ENCODE results near the gene EID2. TPM values are rescaled to one million over a fixed set of nuclear protein-coding genes. Genes with fewer than 3 reads are reported as not detected.

EID2 gene
- total RNA-seq, 1 donor from 2014 or later, result 13.5 TPM

DNA sequence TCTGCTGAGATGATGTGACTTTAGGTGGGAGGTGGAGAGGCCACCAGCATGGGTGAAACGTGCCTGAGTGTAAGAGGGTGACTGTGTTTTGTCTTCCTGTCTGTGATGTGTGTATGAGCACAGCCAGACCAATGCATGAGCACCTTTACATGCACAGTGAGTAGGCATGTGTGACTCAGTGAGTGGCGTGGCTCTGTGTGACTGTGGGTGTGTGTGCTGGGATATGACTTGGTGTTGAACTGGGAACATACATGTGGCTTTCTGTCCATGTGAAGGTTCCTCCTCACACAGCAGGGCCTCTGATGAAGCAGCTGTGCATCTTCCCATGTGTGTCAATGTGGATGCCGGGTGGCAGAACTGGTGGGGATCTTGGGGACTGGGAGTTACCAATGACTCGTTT, 42.5 kb upstream of the EID2 start:
- H3K27ac ChIP-seq, result no peak overlapping the region
- H3K4me1 ChIP-seq, result no peaks in the 10 kb centered on the region
- no peaks in the 10 kb centered on the region for H3K9me3 ChIP-seq
- H3K27me3 ChIP-seq, result no peaks in the 10 kb centered on the region
- H3K36me3 ChIP-seq, result no peaks in the 10 kb centered on the region
- TF ChIP-seq POLR2A (IDR thresholded peaks at IDR 0.05), result no peak
- TF ChIP-seq POLR2AphosphoS5 (IDR thresholded peaks at IDR 0.05; ENCODE audit: insufficient read depth in 1 of 2, low read depth in 1 of 2), result no peak
- TF ChIP-seq, protein P1, sequence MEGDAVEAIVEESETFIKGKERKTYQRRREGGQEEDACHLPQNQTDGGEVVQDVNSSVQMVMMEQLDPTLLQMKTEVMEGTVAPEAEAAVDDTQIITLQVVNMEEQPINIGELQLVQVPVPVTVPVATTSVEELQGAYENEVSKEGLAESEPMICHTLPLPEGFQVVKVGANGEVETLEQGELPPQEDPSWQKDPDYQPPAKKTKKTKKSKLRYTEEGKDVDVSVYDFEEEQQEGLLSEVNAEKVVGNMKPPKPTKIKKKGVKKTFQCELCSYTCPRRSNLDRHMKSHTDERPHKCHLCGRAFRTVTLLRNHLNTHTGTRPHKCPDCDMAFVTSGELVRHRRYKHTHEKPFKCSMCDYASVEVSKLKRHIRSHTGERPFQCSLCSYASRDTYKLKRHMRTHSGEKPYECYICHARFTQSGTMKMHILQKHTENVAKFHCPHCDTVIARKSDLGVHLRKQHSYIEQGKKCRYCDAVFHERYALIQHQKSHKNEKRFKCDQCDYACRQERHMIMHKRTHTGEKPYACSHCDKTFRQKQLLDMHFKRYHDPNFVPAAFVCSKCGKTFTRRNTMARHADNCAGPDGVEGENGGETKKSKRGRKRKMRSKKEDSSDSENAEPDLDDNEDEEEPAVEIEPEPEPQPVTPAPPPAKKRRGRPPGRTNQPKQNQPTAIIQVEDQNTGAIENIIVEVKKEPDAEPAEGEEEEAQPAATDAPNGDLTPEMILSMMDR (IDR thresholded peaks at IDR 0.05), result no peak
- no peak for DNase-seq (ENCODE audit: extremely low spot score in 2 of 2)
- no peak overlapping the region for H3K4me3 ChIP-seq
- intact Hi-C loops (cut with DNase I), result no loop called here

DNA sequence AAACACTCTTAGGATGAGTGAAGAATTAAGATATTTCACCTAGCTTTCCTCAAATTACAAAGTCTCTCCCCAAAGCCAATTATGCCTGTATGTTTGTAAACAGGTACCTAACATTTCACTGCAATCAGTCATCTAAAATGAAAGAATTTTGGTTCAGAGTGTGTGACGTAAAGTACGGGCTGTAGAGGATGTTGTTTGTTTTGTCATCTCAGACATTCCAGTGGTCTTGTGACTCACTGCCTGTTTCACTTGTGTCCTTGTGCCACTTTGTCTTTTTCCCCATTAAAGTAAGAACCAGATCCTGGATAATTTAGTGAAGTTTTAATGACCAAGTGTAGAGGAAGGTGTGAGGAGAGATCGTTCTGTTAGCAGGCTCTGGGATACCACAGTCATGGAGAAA, 28.6 kb upstream of the EID2 start:
- intact Hi-C loops (cut with DNase I), result no loop called here
- H3K27me3 ChIP-seq, result no peaks in the 10 kb centered on the region
- no peaks in the 10 kb centered on the region for H3K9me3 ChIP-seq
- no peak overlapping the region for H3K27ac ChIP-seq
- H3K36me3 ChIP-seq, result no peaks in the 10 kb centered on the region
- no peaks in the 10 kb centered on the region for H3K4me1 ChIP-seq
- no peak for DNase-seq (ENCODE audit: extremely low spot score in 2 of 2)
- no peak overlapping the region for H3K4me3 ChIP-seq
- TF ChIP-seq, protein P1 (IDR thresholded peaks at IDR 0.05), result no peak
- TF ChIP-seq POLR2AphosphoS5 (IDR thresholded peaks at IDR 0.05; ENCODE audit: insufficient read depth in 1 of 2, low read depth in 1 of 2) (no peak), POLR2A (IDR thresholded peaks at IDR 0.05) (no peak)

DNA sequence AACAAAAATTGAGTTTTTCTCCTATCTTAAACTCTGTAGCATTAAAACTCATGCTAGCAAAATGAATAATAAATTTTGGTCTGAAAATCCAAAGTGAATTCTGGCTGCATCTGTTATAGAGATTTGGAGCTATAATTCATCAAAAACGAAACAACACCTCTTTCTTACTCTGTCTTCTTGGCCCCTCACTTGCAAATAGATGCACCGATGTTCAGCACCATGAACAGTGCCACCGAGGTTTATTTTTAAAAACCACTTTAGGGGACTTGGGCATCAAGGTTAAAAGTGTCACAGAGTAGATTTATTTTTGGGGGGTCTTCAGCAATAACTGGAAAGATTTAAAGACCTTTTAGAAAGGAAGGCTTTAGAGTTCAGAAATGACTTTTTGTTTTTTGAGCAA, 26.1 kb upstream of the EID2 start:
- intact Hi-C loops (cut with DNase I), result no loop called here
- no peak overlapping the region for H3K4me3 ChIP-seq
- TF ChIP-seq, protein P1 (IDR thresholded peaks at IDR 0.05), result no peak
- no peak for TF ChIP-seq POLR2AphosphoS5 (IDR thresholded peaks at IDR 0.05; ENCODE audit: insufficient read depth in 1 of 2, low read depth in 1 of 2)
- no peak for TF ChIP-seq POLR2A (IDR thresholded peaks at IDR 0.05)

DNA sequence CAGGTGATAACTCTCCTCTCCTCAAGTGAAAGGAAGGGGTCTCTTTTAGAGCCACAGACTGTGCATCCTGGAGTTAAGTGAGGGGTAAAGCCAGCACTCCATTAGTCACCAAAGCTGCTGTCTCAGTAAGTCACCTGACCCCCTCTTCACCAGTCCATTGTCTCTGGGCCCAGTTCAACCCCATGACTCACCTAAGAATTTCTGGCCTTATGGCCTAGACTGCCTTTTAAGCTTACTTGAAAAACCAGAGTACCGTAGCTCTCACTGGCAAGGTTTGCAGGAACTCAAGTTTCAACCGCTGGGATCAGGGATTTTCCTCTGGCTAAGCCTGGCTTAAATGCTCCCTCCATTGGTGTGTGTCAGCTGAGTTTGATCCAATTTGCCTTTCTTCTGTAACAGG, 23.4 kb upstream of the EID2 start:
- Histone ChIP-seq H3K4me1 (no peaks in the 10 kb centered on the region), H3K4me3 (no peak overlapping the region), H3K27me3 (no peaks in the 10 kb centered on the region), H3K27ac (no peak overlapping the region), H3K9me3 (no peaks in the 10 kb centered on the region), H3K36me3 (no peaks in the 10 kb centered on the region)
- DNase-seq (ENCODE audit: extremely low spot score in 2 of 2), result no peak
- intact Hi-C loops (cut with DNase I), result no loop called here
- no peak for TF ChIP-seq POLR2A (IDR thresholded peaks at IDR 0.05)
- no peak for TF ChIP-seq POLR2AphosphoS5 (IDR thresholded peaks at IDR 0.05; ENCODE audit: insufficient read depth in 1 of 2, low read depth in 1 of 2)
- TF ChIP-seq, protein P1 (IDR thresholded peaks at IDR 0.05), result no peak

More for the DNA sequence above, 26.1 kb upstream of the EID2 start:
- Histone ChIP-seq H3K27me3 (no peaks in the 10 kb centered on the region), H3K36me3 (no peaks in the 10 kb centered on the region), H3K9me3 (no peaks in the 10 kb centered on the region), H3K4me1 (no peaks in the 10 kb centered on the region), H3K27ac (no peak overlapping the region)
- no peak for DNase-seq (ENCODE audit: extremely low spot score in 2 of 2)

DNA sequence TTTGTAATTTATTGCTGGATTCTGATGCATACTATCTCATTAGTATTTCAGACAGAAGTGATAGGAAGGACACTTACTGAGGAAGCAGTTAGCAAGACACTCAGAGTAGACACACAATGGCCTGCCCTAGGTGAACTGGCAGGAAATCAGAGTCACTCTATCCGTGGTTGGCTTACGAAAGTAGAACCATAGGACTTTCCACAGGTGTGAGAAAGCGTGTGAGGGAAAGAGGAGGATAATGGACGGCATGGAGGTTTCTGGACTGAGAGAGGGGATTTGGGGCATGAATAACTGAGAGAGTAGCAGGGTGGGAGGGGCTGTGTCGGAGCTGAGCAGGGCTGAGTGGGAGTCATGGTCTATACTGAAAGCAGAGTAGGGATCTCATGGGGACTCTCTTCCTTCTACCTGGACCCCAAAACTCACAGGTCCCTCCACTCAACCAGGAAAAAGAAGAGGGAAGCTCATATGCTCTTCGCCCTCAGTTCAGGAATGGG, 18.7 kb upstream of the EID2 start:
- DNase-seq (ENCODE audit: extremely low spot score in 2 of 2), result no peak
- intact Hi-C loops (cut with DNase I), result no loop called here
- Histone ChIP-seq H3K36me3 (no peaks in the 10 kb centered on the region), H3K27me3 (no peaks in the 10 kb centered on the region), H3K9me3 (no peaks in the 10 kb centered on the region), H3K27ac (no peak overlapping the region), H3K4me1 (peaks cover 4% of the 10 kb centered on the region), H3K4me3 (no peak overlapping the region)
- TF ChIP-seq POLR2AphosphoS5 (IDR thresholded peaks at IDR 0.05; ENCODE audit: insufficient read depth in 1 of 2, low read depth in 1 of 2) (no peak), POLR2A (IDR thresholded peaks at IDR 0.05) (no peak)
- TF ChIP-seq, protein P1 (IDR thresholded peaks at IDR 0.05), result no peak

Data from vagina (tissue), 2 donors.